Measurements from ENCODE around the gene TRIM27.
"Not testable (repeated sequence)": the region's sequence is repeated elsewhere in the genome, so short reads cannot be mapped to it uniquely, and the experiment has no call there.

TRIM27 gene

GRCh38 chr6:28858963-28859362 is 64.8 kb downstream of the TRIM27 start:
- Histone ChIP-seq H3K4me1 (ENCODE audit: control insufficient read depth, insufficient read depth, low read length) (peaks cover under 1% of the 10 kb centered on the region), H3K36me3 (ENCODE audit: control insufficient read depth, insufficient read depth, low read length, severe bottlenecking) (no peaks in the 10 kb centered on the region), H3K9me3 (ENCODE audit: control insufficient read depth, low read length) (no peaks in the 10 kb centered on the region), H3K9ac (ENCODE audit: low read length) (no peak overlapping the region), H3K27me3 (replicated peaks; ENCODE audit: control insufficient read depth, insufficient read depth, low read length) (peaks cover 4% of the 10 kb centered on the region), H3K4me3 (ENCODE audit: low read length) (no peak overlapping the region)
- DNase-seq (ENCODE audit: low read depth), result no peak

GRCh38 chr6:28856620-28857005 is 67.2 kb downstream of the TRIM27 start:
- Histone ChIP-seq H3K36me3 (ENCODE audit: control insufficient read depth, insufficient read depth, low read length, severe bottlenecking) (no peaks in the 10 kb centered on the region), H3K27me3 (replicated peaks; ENCODE audit: control insufficient read depth, insufficient read depth, low read length) (peaks cover 4% of the 10 kb centered on the region), H3K4me1 (ENCODE audit: control insufficient read depth, insufficient read depth, low read length) (no peaks in the 10 kb centered on the region), H3K4me3 (ENCODE audit: low read length) (no peak overlapping the region), H3K9me3 (ENCODE audit: control insufficient read depth, low read length) (no peaks in the 10 kb centered on the region), H3K9ac (ENCODE audit: low read length) (no peak overlapping the region)
- no peak for DNase-seq (ENCODE audit: low read depth)

DNA sequence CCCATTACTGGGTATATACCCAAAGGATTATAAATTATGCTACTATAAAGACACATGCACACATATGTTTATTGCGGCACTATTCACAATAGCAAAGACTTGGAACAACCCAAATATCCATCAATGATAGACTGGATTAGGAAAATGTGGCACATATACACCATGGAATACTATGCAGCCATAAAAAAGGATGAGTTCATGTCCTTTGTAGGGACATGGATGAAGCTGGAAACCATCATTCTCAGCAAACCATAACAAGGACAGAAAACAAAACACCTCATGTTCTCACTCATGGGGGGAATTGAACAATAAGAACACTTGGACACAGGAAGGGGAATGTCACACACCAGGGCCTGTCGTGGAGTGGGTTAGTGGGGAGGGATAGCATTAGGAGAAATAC is 69.4 kb downstream of the TRIM27 start:
- H3K27me3 ChIP-seq (replicated peaks; ENCODE audit: control insufficient read depth, insufficient read depth, low read length); H3K9me3 ChIP-seq (ENCODE audit: control insufficient read depth, low read length); H3K4me3 ChIP-seq (ENCODE audit: low read length); DNase-seq (ENCODE audit: low read depth); H3K36me3 ChIP-seq (ENCODE audit: control insufficient read depth, insufficient read depth, low read length, severe bottlenecking); H3K4me1 ChIP-seq (ENCODE audit: control insufficient read depth, insufficient read depth, low read length); H3K9ac ChIP-seq (ENCODE audit: low read length): not testable (repeated sequence)

Measured in adipocyte (in vitro differentiated cells).